Activated CD8-positive, alpha-beta memory T cell treated with anti-CD3 and anti-CD28 coated beads for 1 hour (primary cell): ENCODE data around the gene METRNL.

Experiments
- DNase-seq, 2 donors: peaks; one replicate each; pipeline ENCODE4 v3.0.0-alpha.2; 2020; ENCODE audit warnings: low read depth in 1 of 2; ENCODE audit errors: extremely low read depth in 1 of 2

The METRNL gene

GRCh38 chr17:83103943-83104311, 24.5 kb downstream of the METRNL start:
- DNase-seq, result no peak

- no peak for DNase-seq
Measured at GRCh38 chr17:83104577-83105505, 25.4 kb downstream of the METRNL start.

- no peak for DNase-seq
Measured at GRCh38 chr17:83105512-83105911, 26.1 kb downstream of the METRNL start.

- no peak for DNase-seq
Measured at GRCh38 chr17:83106056-83106588, 26.7 kb downstream of the METRNL start.

GRCh38 chr17:83106913-83107655, 27.7 kb downstream of the METRNL start:
- no peak for DNase-seq

DNA sequence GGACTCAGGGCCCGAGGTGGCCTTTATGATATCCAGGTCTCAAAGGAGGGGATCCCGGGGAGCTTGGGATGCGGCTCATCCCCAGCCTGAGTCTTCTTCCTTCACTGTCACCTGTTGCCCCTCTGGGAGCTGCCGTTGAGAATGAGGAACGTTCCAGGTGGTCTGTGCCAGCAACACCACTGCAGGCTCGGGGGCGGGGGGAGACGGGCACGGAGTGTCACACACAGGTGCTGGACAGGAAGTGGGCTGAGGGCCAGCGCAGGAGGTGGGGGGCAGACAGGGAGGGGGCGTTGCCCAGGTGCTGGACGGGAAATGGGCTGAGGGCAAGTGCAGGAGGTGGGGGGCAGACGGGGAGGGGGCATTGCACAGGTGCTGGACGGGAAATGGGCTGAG, 28.2 kb downstream of the METRNL start:
- DNase-seq, result no peak

- DNase-seq, result no peak
Measured at GRCh38 chr17:83108709-83109108, 29.3 kb downstream of the METRNL start.

DNA sequence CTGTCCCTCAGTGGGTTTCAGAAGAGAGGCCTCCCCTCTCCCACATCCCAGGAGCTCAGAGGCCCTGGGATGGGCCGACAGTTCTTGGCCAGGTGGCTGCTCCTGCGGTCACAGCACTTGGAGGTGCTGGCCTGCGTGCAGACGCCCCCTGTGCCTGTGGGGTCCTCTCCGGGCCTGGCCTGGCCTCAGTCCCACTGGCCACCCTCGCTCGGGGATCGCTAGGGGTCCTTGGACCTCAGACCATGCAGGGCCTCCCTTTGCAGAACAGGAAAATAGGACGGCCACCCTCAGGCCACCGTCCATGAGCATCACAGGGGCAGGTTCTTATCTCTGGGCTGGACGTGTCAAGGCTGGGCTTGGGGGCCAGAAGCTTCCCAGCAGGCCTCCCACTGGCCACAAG, 30.0 kb downstream of the METRNL start:
- DNase-seq, result no peak

DNA sequence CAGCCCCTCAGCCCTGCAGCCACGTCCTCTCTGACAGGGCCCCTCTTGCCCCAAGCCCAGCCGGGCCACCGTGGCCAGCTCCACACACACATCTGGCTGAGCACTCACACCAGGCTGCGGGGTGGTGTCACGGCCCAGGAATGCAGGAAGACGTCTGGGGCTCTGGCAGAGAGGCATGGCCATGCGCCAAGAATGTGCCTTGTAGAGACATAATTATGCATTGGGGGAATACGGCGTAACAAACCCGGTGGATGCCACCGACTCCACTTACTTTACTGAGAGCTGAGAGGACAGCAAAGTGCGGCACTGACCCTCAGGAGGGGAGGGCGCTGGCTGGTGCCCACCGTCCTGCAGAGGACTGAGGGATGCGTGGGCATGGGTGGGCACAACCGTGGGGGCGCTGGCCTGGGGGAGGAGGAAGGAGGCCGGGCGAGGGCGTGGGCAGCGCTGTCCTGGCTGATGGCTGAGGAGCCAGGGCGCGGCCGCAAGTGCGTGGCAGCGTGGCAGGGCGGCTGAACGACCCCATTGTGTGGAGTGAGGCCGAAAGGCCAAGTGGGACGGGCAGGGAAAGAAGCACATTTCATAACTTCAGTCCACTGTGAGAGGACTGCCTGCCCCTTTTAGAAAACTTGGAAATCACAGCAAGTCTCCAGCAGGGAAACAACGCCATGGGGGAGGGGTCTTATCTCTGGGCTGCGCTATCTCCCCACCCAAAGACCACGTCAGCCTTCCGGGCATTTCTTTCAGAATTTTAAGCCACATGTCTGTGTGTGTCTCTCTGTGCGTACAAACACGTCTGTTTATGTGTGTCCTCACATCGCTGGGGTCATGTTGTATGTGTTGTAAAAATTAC, 30.6 kb downstream of the METRNL start:
- DNase-seq, result no peak

GRCh38 chr17:83110735-83111134, 31.3 kb downstream of the METRNL start:
- DNase-seq, result no peak

GRCh38 chr17:83111516-83112282, 32.3 kb downstream of the METRNL start:
- DNase-seq, result no peak

- no peak for DNase-seq
Measured at GRCh38 chr17:83113381-83113780, 34.0 kb downstream of the METRNL start.

- DNase-seq, result no peak
Measured at GRCh38 chr17:83113792-83114191, 34.4 kb downstream of the METRNL start.

DNA sequence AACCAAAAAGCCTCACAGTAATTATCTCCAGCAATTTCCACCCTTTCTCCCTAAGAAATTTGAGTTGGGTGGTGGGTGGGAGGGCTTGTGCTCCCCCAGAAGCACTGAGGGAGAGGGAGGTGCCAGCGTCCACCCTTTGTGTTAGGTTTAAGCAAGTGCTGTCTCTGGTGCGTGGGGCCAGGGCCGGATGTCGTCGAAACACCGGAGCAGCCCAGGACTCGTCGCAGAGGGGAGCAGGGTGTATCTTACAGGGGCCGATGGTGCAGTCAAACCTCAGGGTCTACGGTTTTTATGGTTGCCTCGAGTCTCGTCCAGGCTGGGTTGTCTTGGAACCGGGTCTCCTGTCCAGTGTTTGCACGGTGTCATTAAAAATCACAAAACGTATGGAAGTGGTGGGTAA, 35.3 kb downstream of the METRNL start:
- DNase-seq, result no peak

GRCh38 chr17:83115202-83115651, 35.8 kb downstream of the METRNL start:
- DNase-seq, result no peak

GRCh38 chr17:83115832-83116231, 36.4 kb downstream of the METRNL start:
- DNase-seq, result no peak

DNA sequence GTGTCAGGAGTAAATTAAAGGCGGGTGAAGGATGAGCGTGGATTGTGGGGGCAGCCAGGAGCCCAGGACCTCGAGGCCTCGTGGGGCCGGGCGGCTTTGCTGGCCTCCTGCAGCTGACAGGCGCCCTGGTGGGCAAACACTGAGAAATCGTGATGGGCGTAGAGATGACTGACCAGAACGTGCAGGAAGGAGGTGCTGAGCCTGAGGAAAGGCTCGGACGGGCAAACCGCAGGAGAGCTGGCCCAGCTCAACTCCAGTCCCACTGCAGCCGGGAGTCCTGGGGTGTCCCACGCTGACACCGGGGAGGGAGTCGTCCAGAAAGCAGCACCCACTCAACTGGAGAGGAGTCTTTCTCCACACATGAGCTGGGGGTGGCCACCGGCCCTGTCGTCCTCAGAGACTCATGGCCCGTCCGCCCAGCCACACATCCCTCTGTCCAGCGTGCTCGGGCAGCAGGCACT, 36.9 kb downstream of the METRNL start:
- no peak for DNase-seq

GRCh38 chr17:83116783-83117555, 37.6 kb downstream of the METRNL start:
- DNase-seq, result no peak

DNA sequence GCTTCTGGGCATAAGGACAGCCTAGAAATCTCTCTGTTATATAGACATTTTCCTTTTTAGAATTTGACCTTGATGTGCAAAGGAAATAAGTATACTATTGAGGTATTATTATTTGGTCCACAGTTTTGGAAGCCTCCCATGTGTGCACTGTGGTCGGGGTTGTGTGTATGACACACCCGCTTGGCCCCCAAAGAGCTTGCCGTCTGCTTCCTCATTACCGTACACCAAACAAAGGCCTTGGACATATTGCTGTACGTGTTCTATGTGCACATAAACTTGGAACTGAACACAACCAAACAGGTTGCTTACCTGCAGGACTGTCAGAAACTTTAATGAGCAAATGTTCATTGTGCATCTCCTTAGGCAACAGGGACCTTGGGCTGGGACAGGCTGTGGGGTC, 38.2 kb downstream of the METRNL start:
- DNase-seq, result no peak
